Trophoblast cell (in vitro differentiated cells and primary cell): Measurements from ENCODE around the gene MATR3.
A peak's percentile ranks its signal among the peaks of the same experiment; 100 is the strongest.

Experiments used
- DNase-seq, 2 donors: peaks; one replicate each; pipeline ENCODE4 v3.0.0-alpha.2; 2016
- H2AFZ ChIP-seq: 2 replicates; pipeline ENCODE4 v1.6.1; 2013; ENCODE audit warnings: low read length, moderate library complexity, mild to moderate bottlenecking; ENCODE audit not compliant: insufficient read depth, poor library complexity
- H2AK5ac ChIP-seq: 2 replicates; pipeline ENCODE4 v1.6.1; 2013; ENCODE audit warnings: mild to moderate bottlenecking, low read length
- H2BK120ac ChIP-seq: 2 replicates; pipeline ENCODE4 v1.6.1; 2013; ENCODE audit warnings: low read length, mild to moderate bottlenecking, moderate library complexity; ENCODE audit not compliant: insufficient read depth, poor library complexity
- H2BK12ac ChIP-seq: 2 replicates; pipeline ENCODE4 v1.6.1; 2013; ENCODE audit warnings: mild to moderate bottlenecking, low read length, moderate library complexity
- H2BK5ac ChIP-seq: 2 replicates; pipeline ENCODE4 v1.6.1; 2013; ENCODE audit warnings: low read length, low read depth, moderate library complexity, mild to moderate bottlenecking; ENCODE audit not compliant: poor library complexity
- H3K14ac ChIP-seq: 2 replicates; pipeline ENCODE4 v1.6.1; 2013; ENCODE audit warnings: mild to moderate bottlenecking, low read length
- H3K18ac ChIP-seq: 2 replicates; pipeline ENCODE4 v1.6.1; 2013; ENCODE audit warnings: mild to moderate bottlenecking, low read length
- H3K23ac ChIP-seq: 2 replicates; pipeline ENCODE4 v1.6.1; 2013; ENCODE audit warnings: low read length
- H3K27ac ChIP-seq: 2 replicates; pipeline ENCODE4 v1.5.1; 2013; ENCODE audit warnings: low read depth, mild to moderate bottlenecking, inconsistent platforms, low read length, moderate library complexity
- H3K27me3 ChIP-seq: 2 replicates; pipeline ENCODE4 v1.6.1; 2013; ENCODE audit warnings: inconsistent platforms, mild to moderate bottlenecking, low read length, moderate library complexity; ENCODE audit not compliant: insufficient read depth
- H3K36me3 ChIP-seq, 2 experiments: 1 replicate in 1 of 2; 2 replicates in 1 of 2; pipeline ENCODE4 v1.6.1; 2013; ENCODE audit warnings: low read length in 2 of 2, mild to moderate bottlenecking in 2 of 2, moderate library complexity in 1 of 2; ENCODE audit not compliant: insufficient read depth in 2 of 2, control insufficient read depth in 1 of 2
- H3K4ac ChIP-seq: 2 replicates; pipeline ENCODE4 v1.6.1; 2013; ENCODE audit warnings: low read depth, mild to moderate bottlenecking, low read length, moderate library complexity
- H3K4me1 ChIP-seq, 2 experiments: 1 replicate in 1 of 2; 2 replicates in 1 of 2; pipeline ENCODE4 v1.6.1; 2013; ENCODE audit warnings: low read length in 2 of 2, mild to moderate bottlenecking in 2 of 2, moderate library complexity in 1 of 2; ENCODE audit not compliant: insufficient read depth in 2 of 2, control insufficient read depth in 1 of 2
- H3K4me2 ChIP-seq: 2 replicates; pipeline ENCODE4 v1.6.1; 2013; ENCODE audit warnings: inconsistent platforms, mild to moderate bottlenecking, low read length, moderate library complexity
- H3K4me3 ChIP-seq: 2 replicates; pipeline ENCODE4 v1.5.1; 2013; ENCODE audit warnings: mild to moderate bottlenecking, low read depth, low read length, inconsistent platforms
- H3K79me1 ChIP-seq: one replicate; pipeline ENCODE4 v1.6.1; 2013; ENCODE audit warnings: low read length
- H3K79me2 ChIP-seq: 2 replicates; pipeline ENCODE4 v1.6.1; 2013; ENCODE audit warnings: low read length, mild to moderate bottlenecking; ENCODE audit not compliant: control insufficient read depth, insufficient read depth, poor library complexity
- H3K9ac ChIP-seq: 2 replicates; pipeline ENCODE4 v1.6.1; 2013; ENCODE audit warnings: mild to moderate bottlenecking, low read length
- H3K9me3 ChIP-seq: 2 replicates; pipeline ENCODE4 v1.6.1; 2013; ENCODE audit warnings: low read depth, mild to moderate bottlenecking, control low read depth, inconsistent platforms, low read length; ENCODE audit not compliant: insufficient read depth
- H4K12ac ChIP-seq: 2 replicates; pipeline ENCODE4 v1.6.1; 2013; ENCODE audit warnings: low read depth, mild to moderate bottlenecking, low read length, moderate library complexity
- H4K8ac ChIP-seq: 2 replicates; pipeline ENCODE4 v1.6.1; 2013; ENCODE audit warnings: low read depth, mild to moderate bottlenecking, low read length, moderate library complexity
- H4K91ac ChIP-seq: one replicate; pipeline ENCODE4 v1.6.1; 2013; ENCODE audit warnings: low read depth, mild to moderate bottlenecking, low read length, moderate library complexity
- WGBS: extraction: QIAGEN DNeasy Blood & Tissue Kit; methylation state at CpG from one replicate; pipeline ENCODE4 v1.1.7; 2013; ENCODE audit warnings: missing lambda C conversion rate; ENCODE audit not compliant: insufficient read length, insufficient coverage; ENCODE audit errors: extremely low coverage; 5-methylcytosine and 5-hydroxymethylcytosine counted together

MATR3 gene

DNA sequence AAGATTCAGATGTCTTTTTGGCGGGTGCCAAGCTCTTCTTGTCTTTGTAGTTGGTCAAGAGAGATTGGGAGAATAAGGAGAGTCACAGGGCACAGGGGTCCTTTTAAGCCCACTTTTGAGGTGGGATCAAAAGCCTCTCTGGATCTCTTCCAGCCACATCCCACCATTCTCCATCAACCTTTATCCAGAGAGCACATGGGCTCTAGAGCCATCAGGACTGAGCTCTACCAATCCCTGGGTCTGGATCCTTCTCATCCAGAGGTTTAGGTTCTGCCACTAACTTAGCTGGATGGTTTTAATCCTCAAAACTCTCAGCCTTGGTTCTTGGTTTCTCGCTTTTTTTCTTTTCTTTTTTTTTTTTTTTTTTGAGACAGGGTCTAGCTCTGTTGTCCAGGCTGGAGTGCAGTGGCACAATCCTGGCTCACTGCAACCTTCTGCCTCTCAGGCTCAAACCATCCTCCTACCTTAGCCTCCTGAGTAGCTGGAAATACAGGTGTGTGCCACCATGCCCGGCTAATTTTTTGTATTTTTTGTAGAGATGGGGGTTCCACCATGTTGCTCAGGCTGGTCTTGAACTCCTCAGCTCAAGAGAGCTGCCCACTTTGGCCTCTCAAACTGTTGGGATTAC lies 44.6 kb upstream of the MATR3 start:
- Histone ChIP-seq H3K4me2 (no peak overlapping the region), H3K4me1 (peaks cover 0 to 3% of the 10 kb centered on the region in 2 experiments), H2AFZ (no peak overlapping the region), H3K4me3 (no peak overlapping the region), H3K27me3 (no peaks in the 10 kb centered on the region), H2BK120ac (no peak overlapping the region), H3K4ac (no peak overlapping the region), H3K79me2 (no peaks in the 10 kb centered on the region), H3K23ac (no peak overlapping the region), H3K79me1 (no peaks in the 10 kb centered on the region), H2BK12ac (no peak overlapping the region), H3K9ac (no peak overlapping the region), H4K12ac (no peak overlapping the region), H3K14ac (no peak overlapping the region), H2BK5ac (no peak overlapping the region), H3K27ac (no peak overlapping the region), H2AK5ac (no peak overlapping the region), H3K18ac (no peak overlapping the region), H3K9me3 (no peaks in the 10 kb centered on the region), H3K36me3 (no peaks in the 10 kb centered on the region), H4K8ac (no peak overlapping the region), H4K91ac (no peak overlapping the region)
- no peak for DNase-seq
- WGBS = no CpG with 5 or more reads among the region's 3 CpGs

GRCh38 chr5:139251281-139251687 lies 42.3 kb upstream of the MATR3 start:
- Histone ChIP-seq H4K12ac (no peak overlapping the region), H3K23ac (no peak overlapping the region), H3K4me1 (peaks cover 0 to under 1% of the 10 kb centered on the region in 2 experiments), H3K9me3 (no peaks in the 10 kb centered on the region), H2AFZ (no peak overlapping the region), H2BK120ac (no peak overlapping the region), H3K9ac (no peak overlapping the region), H3K14ac (no peak overlapping the region), H3K79me1 (no peaks in the 10 kb centered on the region), H3K4me2 (no peak overlapping the region), H3K4me3 (no peak overlapping the region), H3K79me2 (no peaks in the 10 kb centered on the region), H2BK5ac (no peak overlapping the region), H2BK12ac (no peak overlapping the region), H4K8ac (no peak overlapping the region), H3K36me3 (no peaks in the 10 kb centered on the region), H4K91ac (no peak overlapping the region), H3K27ac (no peak overlapping the region), H3K27me3 (no peaks in the 10 kb centered on the region), H3K18ac (no peak overlapping the region), H3K4ac (no peak overlapping the region), H2AK5ac (no peak overlapping the region)
- peak in 1 of 2 donors; percentile 75 for DNase-seq
- no CpG with 5 or more reads among the region's 3 CpGs for WGBS

- Histone ChIP-seq H3K4me2 (no peak overlapping the region), H3K36me3 (no peaks in the 10 kb centered on the region)
- no CpG with 5 or more reads among the region's 4 CpGs for WGBS
Measured at GRCh38 chr5:139251695-139252288, 41.7 kb upstream of the MATR3 start.

GRCh38 chr5:139253115-139253514 lies 40.4 kb upstream of the MATR3 start:
- Histone ChIP-seq H3K4me2 (no peak overlapping the region), H2BK5ac (no peak overlapping the region), H3K4me1 (no peaks in the 10 kb centered on the region), H2AK5ac (no peak overlapping the region), H3K4me3 (no peak overlapping the region), H3K18ac (no peak overlapping the region), H3K79me2 (no peaks in the 10 kb centered on the region), H3K36me3 (no peaks in the 10 kb centered on the region), H3K27me3 (no peaks in the 10 kb centered on the region), H3K9ac (no peak overlapping the region), H2BK12ac (no peak overlapping the region), H3K4ac (no peak overlapping the region), H3K27ac (no peak overlapping the region), H4K8ac (no peak overlapping the region), H4K12ac (no peak overlapping the region), H3K9me3 (no peaks in the 10 kb centered on the region), H4K91ac (no peak overlapping the region), H3K23ac (no peak overlapping the region), H3K79me1 (no peaks in the 10 kb centered on the region), H2AFZ (no peak overlapping the region), H2BK120ac (no peak overlapping the region), H3K14ac (no peak overlapping the region)
- WGBS = 100% methylated on average over 1 of the region's 3 CpGs
- DNase-seq = no peak

More at GRCh38 chr5:139251695-139252288, 41.7 kb upstream of the MATR3 start:
- Histone ChIP-seq H3K4me1 (no peaks in the 10 kb centered on the region), H3K79me2 (no peaks in the 10 kb centered on the region), H3K9me3 (no peaks in the 10 kb centered on the region), H4K8ac (no peak overlapping the region), H2AFZ (no peak overlapping the region), H3K9ac (no peak overlapping the region), H3K4ac (no peak overlapping the region), H2AK5ac (no peak overlapping the region), H3K27ac (no peak overlapping the region), H3K79me1 (no peaks in the 10 kb centered on the region), H3K23ac (no peak overlapping the region), H3K4me3 (no peak overlapping the region), H3K27me3 (no peaks in the 10 kb centered on the region), H2BK12ac (no peak overlapping the region), H4K12ac (no peak overlapping the region), H2BK120ac (no peak overlapping the region), H2BK5ac (no peak overlapping the region), H3K18ac (no peak overlapping the region), H4K91ac (no peak overlapping the region), H3K14ac (no peak overlapping the region)
- no peak for DNase-seq
